CD14-positive monocyte (primary cell): Measurements from ENCODE around the gene ZNF264. TPM values are rescaled to one million over a fixed set of nuclear protein-coding genes. Genes with fewer than 3 reads are reported as not detected.

ENCODE experiments used
- DNase-seq, 3 donors: peaks; one replicate each; pipeline ENCODE4 v3.0.0-alpha.2; 2011 to 2022
- H2AFZ ChIP-seq: 2 replicates; pipeline ENCODE4 v1.6.0; 2012; ENCODE audit warnings: mild to moderate bottlenecking, low read depth, low read length, inconsistent platforms; ENCODE audit not compliant: insufficient read depth, poor library complexity, severe bottlenecking
- H3K27ac ChIP-seq, 2 donors: 1 replicate in 1 of 2; 2 replicates in 1 of 2; pipeline ENCODE4 v1.5.1; 2012 to 2013; ENCODE audit warnings: low read length in 2 of 2, control low read depth in 1 of 2, inconsistent platforms in 1 of 2, low read depth in 1 of 2, mild to moderate bottlenecking in 1 of 2
- H3K27me3 ChIP-seq, 2 donors: one replicate each; pipeline versions ENCODE4 v1.6.0 to v1.6.1; 2011 to 2013; ENCODE audit warnings: low read length in 2 of 2; ENCODE audit not compliant: control insufficient read depth in 2 of 2, insufficient read depth in 2 of 2
- H3K36me3 ChIP-seq, 2 donors: replicated peaks in 1 of 2; 1 replicate in 1 of 2; 2 replicates in 1 of 2; pipeline versions ENCODE4 v1.5.1 to v1.6.1; 2012 to 2013; ENCODE audit warnings: low read length in 2 of 2, control low read depth in 1 of 2, inconsistent platforms in 1 of 2, mild to moderate bottlenecking in 1 of 2; ENCODE audit not compliant: insufficient read depth in 2 of 2, control insufficient read depth in 1 of 2
- H3K4me1 ChIP-seq, 2 donors: 1 replicate in 1 of 2; 2 replicates in 1 of 2; pipeline versions ENCODE4 v1.5.1 to v1.6.1; 2012 to 2013; ENCODE audit warnings: low read length in 2 of 2, control low read depth in 1 of 2, inconsistent platforms in 1 of 2, mild to moderate bottlenecking in 1 of 2, moderate library complexity in 1 of 2; ENCODE audit not compliant: insufficient read depth in 2 of 2, control insufficient read depth in 1 of 2
- H3K4me2 ChIP-seq: replicated peaks from 2 replicates; pipeline ENCODE3; 2012; ENCODE audit warnings: low read length, moderate library complexity, mild to moderate bottlenecking; ENCODE audit not compliant: poor library complexity, severe bottlenecking; ENCODE audit errors: extremely low read depth
- H3K4me3 ChIP-seq, 3 experiments: fragments of 200-600 bp in 1 of 3; sonication (generic) in 1 of 3; replicated peaks in 1 of 3; 1 replicate in 2 of 3; 2 replicates in 1 of 3; pipeline ENCODE4 v1.5.1; 2011 to 2013; ENCODE audit warnings: low read length in 3 of 3, mild to moderate bottlenecking in 3 of 3, control low read depth in 2 of 3, low read depth in 2 of 3, inconsistent platforms in 1 of 3, moderate library complexity in 1 of 3
- H3K79me2 ChIP-seq: 2 replicates; pipeline ENCODE4 v1.6.0; 2012; ENCODE audit warnings: mild to moderate bottlenecking, control low read depth, inconsistent platforms, low read length, moderate library complexity; ENCODE audit not compliant: insufficient read depth
- H3K9ac ChIP-seq: 2 replicates; pipeline ENCODE4 v1.6.0; 2017; ENCODE audit warnings: low read length, mild to moderate bottlenecking; ENCODE audit not compliant: insufficient read depth, poor library complexity, severe bottlenecking
- H3K9me3 ChIP-seq, 2 donors: replicated peaks in 1 of 2; 1 replicate in 1 of 2; 2 replicates in 1 of 2; pipeline versions ENCODE4 v1.5.1 to v1.6.1; 2012 to 2013; ENCODE audit warnings: low read length in 2 of 2, control low read depth in 1 of 2; ENCODE audit not compliant: control insufficient read depth in 1 of 2, insufficient read depth in 1 of 2
- H4K20me1 ChIP-seq: 2 replicates; pipeline ENCODE4 v1.6.0; 2012; ENCODE audit warnings: mild to moderate bottlenecking, low read length, control low read depth, moderate library complexity; ENCODE audit not compliant: insufficient read depth
- H3K27ac Mint-ChIP-seq, 7 donors: one replicate each; pipeline ENCODE4 v1.8.0; 2020; ENCODE audit warnings: mild to moderate bottlenecking in 7 of 7, mixed read lengths in 7 of 7, moderate library complexity in 6 of 7, inconsistent platforms in 2 of 7
- H3K27me3 Mint-ChIP-seq, 3 donors: one replicate each; pipeline ENCODE4 v1.8.0; 2021 to 2022; ENCODE audit warnings: low read depth in 3 of 3, mild to moderate bottlenecking in 3 of 3, mixed read lengths in 3 of 3, moderate library complexity in 3 of 3, inconsistent platforms in 1 of 3
- H3K36me3 Mint-ChIP-seq, 2 donors: one replicate each; pipeline ENCODE4 v1.8.0; 2020; ENCODE audit warnings: mixed read lengths in 2 of 2, inconsistent platforms in 1 of 2, mild to moderate bottlenecking in 1 of 2
- H3K4me1 Mint-ChIP-seq: one replicate; pipeline ENCODE4 v1.8.0; 2020; ENCODE audit warnings: mild to moderate bottlenecking, mixed read lengths
- H3K4me3 Mint-ChIP-seq, 2 donors: one replicate each; pipeline ENCODE4 v1.8.0; 2020; ENCODE audit warnings: mild to moderate bottlenecking in 2 of 2, mixed read lengths in 2 of 2, moderate library complexity in 1 of 2
- H3K9me3 Mint-ChIP-seq, 7 donors: one replicate each; pipeline ENCODE4 v1.8.0; 2020 to 2022; ENCODE audit warnings: mixed read lengths in 7 of 7, mild to moderate bottlenecking in 6 of 7, moderate library complexity in 6 of 7, inconsistent platforms in 2 of 7
- WGBS: methylation state at CpG from one replicate; pipeline ENCODE4 v1.1.5; 2013; ENCODE audit warnings: missing lambda C conversion rate; ENCODE audit not compliant: insufficient coverage; 5-methylcytosine and 5-hydroxymethylcytosine counted together
- intact Hi-C, 2 donors: fragments of 100-400 bp; cut with micrococcal nuclease; formaldehyde crosslinking; loops; one replicate each; pipeline versions ENCODE4 v1.15.0 to v1.15.1; 2023
- polyA plus RNA-seq, 3 donors: library from polyadenylated mRNA; depleted of rRNA in 1 of 3; unstranded in 2 of 3; stranded (reverse) in 1 of 3; fragments of 300-500 nt in 2 of 3; fragments of >200 nt in 1 of 3; fragmentation: Illumina TruSeq in 2 of 3; gene quantifications; 1 replicate in 2 of 3; 2 replicates in 1 of 3; pipeline ENCODE4 v1.2.3, GENCODE V29; 2012 to 2021
- TF ChIP-seq, protein P1 (sequence below): fragments of 200-600 bp; IDR thresholded peaks from one replicate; pipeline ENCODE4 v1.8.0; 2022; ENCODE audit warnings: antibody characterized with exemption, mild to moderate bottlenecking

Gene ZNF264
- polyA plus RNA-seq, 3 donors, result 5.3 to 6.9 (median 5.6) TPM

DNA sequence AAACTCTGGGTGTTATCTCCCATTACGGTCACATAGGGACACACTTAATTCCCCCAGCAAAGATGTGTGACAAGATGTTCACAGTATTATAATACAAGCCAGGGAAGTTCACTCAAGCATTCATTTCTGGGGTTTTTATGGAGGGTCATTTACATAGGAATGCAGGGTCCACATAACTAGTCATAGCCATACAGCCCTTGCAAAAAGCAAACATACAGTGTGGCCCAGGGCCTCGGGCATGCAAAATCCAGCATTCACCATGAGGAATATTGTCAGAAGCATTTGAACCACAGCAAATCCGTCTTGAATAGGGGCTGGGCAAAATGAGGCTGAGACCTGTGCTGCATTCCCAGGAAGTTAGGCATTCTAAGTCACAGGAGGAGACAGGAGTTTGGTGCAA lies 76.0 kb downstream of the ZNF264 start:
- WGBS, result no CpG with 5 or more reads among the region's 3 CpGs
- Histone ChIP-seq H3K27ac (no peak overlapping the region), H3K4me1 (no peaks in the 10 kb centered on the region), H3K4me3 (no peak overlapping the region), H4K20me1 (no peaks in the 10 kb centered on the region), H3K27me3 (no peaks in the 10 kb centered on the region), H3K4me2 (no peak overlapping the region), H3K79me2 (no peaks in the 10 kb centered on the region), H3K9me3 (no peaks in the 10 kb centered on the region), H3K36me3 (no peaks in the 10 kb centered on the region), H3K9ac (no peak overlapping the region), H2AFZ (no peak overlapping the region)
- H3K27ac Mint-ChIP-seq, result no peak overlapping the region
- TF ChIP-seq, protein P1, sequence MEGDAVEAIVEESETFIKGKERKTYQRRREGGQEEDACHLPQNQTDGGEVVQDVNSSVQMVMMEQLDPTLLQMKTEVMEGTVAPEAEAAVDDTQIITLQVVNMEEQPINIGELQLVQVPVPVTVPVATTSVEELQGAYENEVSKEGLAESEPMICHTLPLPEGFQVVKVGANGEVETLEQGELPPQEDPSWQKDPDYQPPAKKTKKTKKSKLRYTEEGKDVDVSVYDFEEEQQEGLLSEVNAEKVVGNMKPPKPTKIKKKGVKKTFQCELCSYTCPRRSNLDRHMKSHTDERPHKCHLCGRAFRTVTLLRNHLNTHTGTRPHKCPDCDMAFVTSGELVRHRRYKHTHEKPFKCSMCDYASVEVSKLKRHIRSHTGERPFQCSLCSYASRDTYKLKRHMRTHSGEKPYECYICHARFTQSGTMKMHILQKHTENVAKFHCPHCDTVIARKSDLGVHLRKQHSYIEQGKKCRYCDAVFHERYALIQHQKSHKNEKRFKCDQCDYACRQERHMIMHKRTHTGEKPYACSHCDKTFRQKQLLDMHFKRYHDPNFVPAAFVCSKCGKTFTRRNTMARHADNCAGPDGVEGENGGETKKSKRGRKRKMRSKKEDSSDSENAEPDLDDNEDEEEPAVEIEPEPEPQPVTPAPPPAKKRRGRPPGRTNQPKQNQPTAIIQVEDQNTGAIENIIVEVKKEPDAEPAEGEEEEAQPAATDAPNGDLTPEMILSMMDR, result no peak
- intact Hi-C loops, result no loop called here
- peaks cover 0 to 6% (median 0%) of the 10 kb centered on the region in 7 donors for H3K9me3 Mint-ChIP-seq
- peaks cover 0 to 1% (median 1%) of the 10 kb centered on the region in 3 donors for H3K27me3 Mint-ChIP-seq
- H3K4me1 Mint-ChIP-seq, result no peaks in the 10 kb centered on the region
- H3K36me3 Mint-ChIP-seq, result peaks cover 7 to 10% of the 10 kb centered on the region in 2 donors
- no peak for DNase-seq
- H3K4me3 Mint-ChIP-seq, result no peak overlapping the region

DNA sequence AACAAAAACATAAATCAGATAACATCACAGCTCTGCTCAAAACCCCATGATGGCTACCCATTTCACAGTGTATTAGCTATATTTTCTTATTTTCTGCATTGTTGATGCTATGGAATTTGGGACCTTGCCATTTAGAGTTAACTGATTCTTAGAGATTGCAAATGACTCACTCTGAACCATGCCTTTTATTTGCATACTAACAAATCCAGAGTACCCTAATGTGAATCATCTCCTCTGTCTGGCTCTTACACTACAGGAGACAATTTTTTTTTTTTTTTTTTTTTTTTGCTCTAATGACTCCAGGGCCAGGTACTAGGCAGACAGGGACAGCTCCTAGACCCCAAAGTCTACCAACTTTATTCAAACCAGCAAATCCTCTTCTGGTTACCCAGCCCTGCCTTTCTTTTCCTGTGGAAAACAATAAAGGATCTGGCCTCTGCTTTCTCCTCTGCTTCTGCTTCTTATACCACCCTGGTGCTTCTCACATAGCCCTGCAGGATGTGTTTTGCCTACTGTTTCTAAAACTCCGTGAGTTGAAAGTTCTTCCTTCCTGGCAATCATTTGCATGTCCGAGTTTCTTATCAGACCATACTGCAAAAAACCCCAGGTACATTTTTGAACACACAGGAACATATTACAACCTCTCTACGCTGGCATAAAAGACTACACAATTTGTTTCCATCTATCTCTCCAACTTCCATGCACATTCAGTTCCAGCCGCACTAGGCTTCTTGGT lies 78.4 kb downstream of the ZNF264 start:
- Histone ChIP-seq H3K4me3 (no peak overlapping the region), H2AFZ (no peak overlapping the region), H4K20me1 (no peaks in the 10 kb centered on the region), H3K79me2 (no peaks in the 10 kb centered on the region), H3K4me1 (no peaks in the 10 kb centered on the region), H3K9me3 (no peaks in the 10 kb centered on the region), H3K36me3 (no peaks in the 10 kb centered on the region), H3K27me3 (no peaks in the 10 kb centered on the region), H3K4me2 (no peak overlapping the region), H3K27ac (no peak overlapping the region), H3K9ac (no peak overlapping the region)
- no peak overlapping the region for H3K4me3 Mint-ChIP-seq
- H3K27me3 Mint-ChIP-seq, result peaks cover 0 to 1% (median 1%) of the 10 kb centered on the region in 3 donors
- intact Hi-C loops, result loop anchor here in 1 of 2 donors (10.0 kb wide), 1 partner anchor 365 kb away; the partner anchor contains the start of gene ZNF211
- H3K4me1 Mint-ChIP-seq, result no peaks in the 10 kb centered on the region
- peaks cover 0 to 10% (median 3%) of the 10 kb centered on the region in 7 donors for H3K9me3 Mint-ChIP-seq
- 100% methylated on average over 3 of the region's 4 CpGs for WGBS
- TF ChIP-seq, protein P1, result no peak
- no peak for DNase-seq
- H3K27ac Mint-ChIP-seq, result no peak overlapping the region
- peaks cover 8 to 11% of the 10 kb centered on the region in 2 donors for H3K36me3 Mint-ChIP-seq
